SHP77 treated with DMSO at 0.1 percent for 48 hours (cell line): ENCODE results near the gene NR2F1.

ENCODE experiments used
- DNase-seq: peaks from one replicate; lab custom pipeline; 2025; lab: John Stamatoyannopoulos, UW

NR2F1 gene

GRCh38 chr5:93577854-93578812 lies 4.9 kb upstream of the NR2F1 start:
- no peak for DNase-seq

- no peak for DNase-seq
Measured at GRCh38 chr5:93578813-93579691, 4.0 kb upstream of the NR2F1 start.

- DNase-seq, result no peak
Measured at GRCh38 chr5:93579692-93580062, 3.3 kb upstream of the NR2F1 start.

GRCh38 chr5:93580063-93580926 lies 2.7 kb upstream of the NR2F1 start:
- no peak for DNase-seq

- no peak for DNase-seq
Measured at GRCh38 chr5:93580927-93581445, 2.0 kb upstream of the NR2F1 start, which contains the start of gene NR2F1-AS1. Gene NR2F1-AS1, minus strand, starts transcription at chr5:93581219.

GRCh38 chr5:93582167-93582462 lies 907 bp upstream of the NR2F1 start:
- DNase-seq, result no peak

- no peak for DNase-seq
Measured at GRCh38 chr5:93583439-93583767, 381 bp downstream of the NR2F1 start.

- no peak for DNase-seq
Measured at GRCh38 chr5:93583768-93584595, 960 bp downstream of the NR2F1 start.

- DNase-seq, result no peak
Measured at GRCh38 chr5:93584596-93585040, 1.6 kb downstream of the NR2F1 start.

GRCh38 chr5:93585041-93585766 lies 2.2 kb downstream of the NR2F1 start:
- no peak for DNase-seq

GRCh38 chr5:93585767-93586385 lies 2.9 kb downstream of the NR2F1 start:
- no peak for DNase-seq

- no peak for DNase-seq
Measured at GRCh38 chr5:93586736-93587596, 3.9 kb downstream of the NR2F1 start.

- DNase-seq, result no peak
Measured at GRCh38 chr5:93587597-93588351, 4.8 kb downstream of the NR2F1 start.

GRCh38 chr5:93588352-93589151 lies 5.5 kb downstream of the NR2F1 start:
- DNase-seq, result no peak

- no peak for DNase-seq
Measured at GRCh38 chr5:93589152-93589828, 6.3 kb downstream of the NR2F1 start.

GRCh38 chr5:93589829-93590215 lies 6.8 kb downstream of the NR2F1 start:
- DNase-seq, result no peak

- no peak for DNase-seq
Measured at GRCh38 chr5:93590493-93590892, 7.5 kb downstream of the NR2F1 start.
